GM19395 (cell line): ENCODE measurements around the gene TCF4.

ENCODE experiments used
- ATAC-seq: cut with Tn5 transposase; IDR thresholded peaks from one replicate; pipeline ENCODE4 v1.9.1; 2021; ENCODE audit warnings: mild to moderate bottlenecking, moderate library complexity; ENCODE audit not compliant: unreplicated experiment

Gene TCF4

DNA sequence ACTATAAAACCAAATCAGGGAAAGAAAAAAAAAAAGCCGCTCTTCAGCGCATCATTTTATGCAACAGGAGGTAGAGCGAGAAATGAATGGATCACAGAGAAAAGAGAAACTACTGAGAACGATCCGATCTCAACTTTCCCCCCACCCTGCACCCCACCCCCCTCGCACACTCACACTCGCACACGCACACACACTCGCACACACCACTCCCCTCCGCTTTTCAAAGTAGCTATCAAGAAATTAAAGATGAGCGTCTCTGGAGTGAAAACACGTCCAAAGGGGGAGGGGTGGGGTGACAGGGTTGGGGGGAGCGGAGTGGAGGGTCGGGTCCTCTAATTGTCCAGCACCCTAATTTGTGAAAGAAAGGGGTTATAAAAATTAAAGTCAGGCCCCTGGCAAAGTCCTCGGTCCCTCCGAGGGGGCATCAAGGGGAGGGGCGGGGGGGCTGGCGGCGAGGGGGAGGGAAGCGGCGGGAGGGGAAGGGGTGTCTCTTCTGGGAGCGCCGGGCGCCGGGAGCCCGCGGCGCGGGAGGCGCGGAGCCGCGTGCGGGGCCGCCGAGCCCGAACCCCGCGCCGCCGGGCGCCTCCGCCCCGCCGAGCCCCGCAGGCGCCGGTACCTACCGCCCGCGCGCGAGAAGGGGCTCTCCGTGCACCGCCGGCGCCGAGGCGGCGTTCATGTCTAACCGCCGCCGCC lies 428 bp downstream of the TCF4 start:
- no peak for ATAC-seq

DNA sequence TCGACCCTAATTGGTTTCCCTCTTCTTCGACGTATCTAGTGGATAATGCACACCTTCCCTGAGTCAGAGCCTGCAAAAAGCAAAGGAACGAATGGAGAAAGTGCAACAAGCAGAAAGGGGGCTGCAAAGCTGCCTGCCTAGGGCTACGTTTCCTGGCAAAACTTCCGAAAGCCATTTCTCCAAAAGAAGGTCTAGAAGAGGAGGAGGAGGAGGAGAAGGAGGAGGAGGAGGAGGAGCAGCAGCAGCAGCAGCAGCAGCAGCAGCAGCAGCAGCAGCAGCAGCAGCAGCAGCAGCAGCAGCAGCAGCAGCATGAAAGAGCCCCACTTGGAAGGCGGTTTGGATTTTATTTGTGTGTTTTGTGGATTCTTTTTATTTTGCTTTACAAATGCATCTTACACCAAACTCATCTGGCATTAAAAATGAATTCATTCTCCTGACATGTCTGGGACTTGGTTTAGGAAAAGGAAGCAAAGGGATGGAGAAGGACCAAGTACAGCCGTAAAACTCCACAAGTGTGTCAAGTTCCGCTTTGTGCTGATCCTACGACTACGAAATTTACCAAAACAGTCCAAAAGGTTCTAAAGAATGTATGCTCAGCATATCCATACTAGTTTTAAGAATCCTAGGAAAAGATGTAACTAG lies 2.0 kb downstream of the TCF4 start:
- no peak for ATAC-seq

DNA sequence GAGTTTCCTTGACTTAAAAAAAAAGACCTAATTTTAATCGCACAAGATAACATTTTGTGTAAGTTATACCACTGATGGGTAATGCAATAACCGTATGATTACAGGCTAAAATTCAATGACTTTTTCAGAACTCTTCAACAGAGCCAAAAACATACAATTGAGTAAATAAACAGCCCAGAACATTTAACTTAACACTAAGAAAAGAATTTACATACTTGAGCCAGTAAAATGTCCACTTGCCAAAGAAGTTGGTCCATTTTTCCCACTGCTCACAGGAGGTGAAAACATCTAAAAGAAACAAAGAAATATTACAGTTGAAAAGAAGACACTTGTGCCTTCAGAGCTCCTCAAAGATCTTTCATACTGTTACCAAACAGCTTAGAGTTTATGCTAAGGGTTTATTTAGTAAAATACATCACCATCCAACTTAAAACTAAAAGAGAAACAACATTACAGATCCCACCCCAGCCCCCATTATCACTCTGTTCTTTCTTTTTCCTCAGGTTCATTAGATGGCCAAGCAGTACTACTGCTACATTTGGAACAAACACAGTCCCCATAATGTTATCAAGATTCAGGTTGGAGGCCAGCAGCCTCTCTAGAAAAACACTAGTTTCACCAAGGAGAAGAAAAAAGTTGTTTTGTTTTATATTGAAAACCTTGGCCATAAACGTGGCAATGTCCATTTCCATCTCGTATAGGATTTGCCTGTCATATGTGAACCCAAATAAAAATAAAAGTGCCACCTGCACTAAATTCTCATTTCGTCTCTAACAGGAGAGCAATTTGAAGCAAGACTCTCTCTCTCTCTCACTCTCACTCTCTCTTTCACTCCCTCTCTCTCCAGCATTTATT lies 2.7 kb downstream of the TCF4 start:
- no peak for ATAC-seq

DNA sequence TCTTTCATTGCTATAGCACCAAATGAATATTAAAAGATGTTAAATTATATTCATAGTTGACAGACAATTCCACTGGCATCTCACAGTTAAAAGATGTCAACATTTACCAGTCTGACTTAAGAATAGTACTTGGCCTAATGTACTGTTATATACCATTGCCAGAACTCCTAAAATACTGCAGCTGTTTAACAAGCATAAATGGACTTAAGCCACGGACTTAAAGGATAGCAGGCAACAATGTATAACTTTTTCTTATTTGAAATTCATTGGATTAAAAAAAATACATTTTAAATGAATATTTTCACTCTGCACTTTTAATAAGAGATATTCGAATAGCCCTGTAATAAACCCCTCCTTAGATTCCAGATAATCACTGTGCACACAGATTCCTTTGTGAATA lies 3.8 kb downstream of the TCF4 start:
- no peak for ATAC-seq

DNA sequence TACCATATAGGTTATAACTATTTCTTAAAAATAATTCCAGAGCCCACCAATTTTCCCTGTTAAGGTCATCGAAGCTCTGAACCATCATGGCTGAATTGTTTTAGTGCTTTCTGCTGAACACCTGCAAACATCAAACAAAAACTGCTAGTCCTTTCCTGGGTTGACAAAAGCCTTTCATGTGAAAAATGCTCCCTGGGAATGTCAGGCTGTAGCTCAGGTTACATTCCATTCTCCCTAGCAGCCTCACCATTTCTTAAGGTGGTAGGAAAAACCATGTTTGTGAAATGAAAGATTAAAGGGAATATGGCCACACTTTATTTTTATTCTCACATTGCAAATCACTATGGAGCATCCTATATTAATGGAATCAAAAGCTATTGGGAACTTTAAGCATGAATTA lies 5.7 kb downstream of the TCF4 start:
- ATAC-seq: no peak

DNA sequence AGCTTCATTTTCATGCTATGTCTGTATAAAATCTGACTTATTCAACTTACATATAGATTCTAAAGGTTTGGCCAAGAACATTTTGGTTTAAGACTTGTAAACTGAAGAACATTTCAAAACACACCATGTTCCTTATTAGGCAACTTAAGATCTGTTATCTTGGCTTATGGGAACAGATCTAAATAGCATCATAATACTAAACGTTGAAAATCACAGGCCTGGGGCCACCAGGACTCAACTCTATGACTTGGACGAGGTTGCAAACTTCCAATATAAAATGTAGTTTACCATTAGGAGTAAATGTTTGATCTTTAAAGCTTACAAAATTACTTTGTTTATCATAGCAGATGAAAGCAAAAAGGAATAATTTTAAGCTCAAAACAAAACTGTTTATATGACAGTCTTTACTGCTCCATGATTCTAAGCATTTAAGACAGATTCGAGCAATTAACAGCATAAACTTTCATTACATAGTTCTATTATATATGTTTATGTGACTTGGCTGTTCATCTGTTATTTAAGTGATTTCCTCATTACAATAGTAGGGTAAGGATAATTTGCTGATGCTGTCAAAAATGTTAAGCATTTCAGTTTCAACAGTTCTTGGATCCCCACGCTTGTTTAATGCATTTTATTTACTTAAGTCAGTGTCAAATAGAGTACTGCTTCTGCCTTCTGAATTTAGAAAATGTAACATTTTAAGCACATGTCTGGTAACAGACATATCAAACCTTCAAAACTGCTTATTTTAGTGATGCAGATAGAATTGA lies 8.3 kb downstream of the TCF4 start:
- ATAC-seq: no peak

DNA sequence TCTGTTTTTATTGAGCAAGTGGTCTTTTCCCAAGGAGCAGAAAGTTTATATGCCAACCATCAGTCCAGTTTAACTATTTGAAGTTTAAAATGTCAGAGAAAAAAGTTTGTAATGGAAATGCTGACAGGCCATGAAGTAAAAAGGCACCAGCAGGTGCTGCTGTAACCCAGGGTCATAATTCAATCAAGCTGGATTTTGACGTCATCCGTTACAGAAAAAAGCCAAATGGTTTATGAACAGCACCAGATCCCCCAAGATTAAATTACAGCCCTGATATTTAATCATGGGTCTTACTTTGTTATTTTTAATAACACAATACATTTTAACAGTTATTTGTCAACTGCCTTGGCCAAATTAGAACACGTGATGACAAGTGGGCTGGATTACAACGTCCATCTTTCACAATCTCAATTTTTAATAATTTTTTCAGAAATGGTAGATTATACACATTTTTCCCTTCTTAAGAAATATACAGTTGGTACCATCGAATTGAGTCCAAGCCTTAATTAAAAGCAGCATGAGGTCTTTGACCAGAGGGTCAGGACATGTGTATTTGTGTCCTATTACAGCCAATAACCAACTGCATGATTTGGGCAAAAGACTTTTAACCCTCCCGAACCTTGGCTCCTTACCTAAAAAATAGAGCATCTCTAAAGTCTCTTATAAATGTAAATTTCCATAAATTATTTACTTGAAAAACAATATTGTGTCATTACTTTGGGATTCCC lies 10.0 kb downstream of the TCF4 start:
- ATAC-seq: no peak

DNA sequence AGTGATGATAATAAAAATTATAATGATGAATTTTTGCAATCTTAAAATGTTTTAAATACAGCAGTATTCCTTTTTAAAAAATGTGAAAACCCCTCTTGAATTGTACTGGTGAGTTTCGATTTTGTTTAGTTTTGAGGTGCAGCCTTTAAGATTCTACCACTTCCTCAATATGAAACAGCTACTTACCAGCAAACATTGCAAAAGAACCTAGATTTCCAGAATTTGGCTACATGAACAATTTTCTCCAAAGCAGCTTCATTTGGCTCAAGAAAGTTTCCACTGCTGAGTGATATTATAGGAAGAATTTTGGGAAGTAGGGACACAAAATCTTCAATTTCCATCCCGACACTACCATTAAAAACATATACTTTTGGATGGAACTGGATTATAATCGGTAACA lies 12.0 kb downstream of the TCF4 start:
- ATAC-seq: no peak

DNA sequence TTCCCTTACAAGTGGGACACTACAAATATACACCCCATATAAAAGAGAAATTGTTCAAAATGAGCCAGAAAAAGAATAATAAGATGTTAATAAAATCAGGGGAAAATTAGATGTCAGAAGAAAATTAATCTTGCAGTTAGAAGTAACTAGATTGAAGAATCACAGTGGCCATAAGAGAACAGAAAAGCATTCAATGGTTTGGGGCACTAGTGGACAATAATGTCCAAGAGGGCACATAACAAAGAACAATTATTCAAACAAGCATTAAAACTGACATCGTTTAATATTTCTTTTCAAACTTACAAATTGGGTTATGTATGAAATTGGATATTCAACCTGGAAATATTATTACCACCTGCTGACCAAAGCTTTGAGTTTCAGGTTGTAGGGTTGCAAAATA lies 12.9 kb downstream of the TCF4 start:
- ATAC-seq: no peak

DNA sequence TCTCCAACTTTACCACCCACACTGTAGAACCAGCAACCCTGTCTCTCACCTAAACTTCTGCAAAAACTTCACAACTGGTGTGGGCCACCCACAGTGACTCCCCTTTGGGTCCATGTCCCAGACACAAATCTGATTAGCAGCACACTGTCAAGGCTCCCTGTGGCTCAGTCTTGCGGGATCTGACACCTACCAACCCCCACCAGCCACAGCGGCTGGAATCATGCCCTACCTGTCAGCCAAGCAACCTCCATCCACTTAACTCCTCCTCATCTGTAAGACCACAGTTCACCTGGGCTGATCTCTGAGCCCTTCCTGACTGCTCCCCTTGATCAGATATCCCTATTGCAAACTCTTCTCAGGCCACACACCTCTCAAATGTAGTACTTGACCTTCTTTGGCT lies 14.6 kb downstream of the TCF4 start:
- ATAC-seq: no peak

DNA sequence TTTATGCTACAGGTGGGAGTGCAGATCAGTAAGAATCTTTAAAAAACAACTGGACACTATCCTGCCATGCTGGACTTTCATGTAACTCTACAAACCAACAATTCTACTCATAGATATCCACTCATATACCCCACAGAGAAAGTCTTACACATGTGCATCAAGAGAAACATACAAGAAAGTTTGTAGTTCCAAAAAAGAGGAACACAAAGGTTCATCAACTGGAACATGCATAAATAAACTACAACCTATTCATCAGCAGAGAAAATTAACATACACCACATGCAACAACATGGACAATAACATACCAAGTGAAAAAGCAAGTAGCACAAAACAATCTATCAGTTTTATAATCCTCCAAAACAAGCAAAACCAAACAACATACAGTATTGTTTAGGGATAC lies 17.0 kb downstream of the TCF4 start:
- no peak for ATAC-seq

DNA sequence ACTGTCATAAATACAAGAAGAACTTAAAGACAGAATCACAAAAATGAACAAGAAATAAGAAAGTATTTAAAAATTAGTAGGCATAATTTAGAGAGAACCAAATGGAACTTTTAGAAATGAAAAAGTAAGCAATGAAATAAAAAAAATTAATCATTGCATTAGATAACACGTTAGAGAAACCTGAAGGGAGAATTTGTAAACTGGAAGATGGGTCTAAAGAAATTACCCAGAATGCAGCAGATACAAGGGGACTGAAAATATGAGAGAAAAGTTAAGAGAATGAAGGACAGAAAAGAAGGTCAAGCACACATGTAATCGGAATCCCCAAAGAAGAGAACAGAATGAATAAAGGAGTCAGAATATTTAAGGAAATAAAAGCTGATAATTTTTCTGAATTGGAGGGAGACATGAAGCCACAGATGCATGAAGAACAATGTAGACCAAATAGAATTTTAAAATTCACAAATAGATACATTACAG lies 21.5 kb downstream of the TCF4 start:
- ATAC-seq: no peak

DNA sequence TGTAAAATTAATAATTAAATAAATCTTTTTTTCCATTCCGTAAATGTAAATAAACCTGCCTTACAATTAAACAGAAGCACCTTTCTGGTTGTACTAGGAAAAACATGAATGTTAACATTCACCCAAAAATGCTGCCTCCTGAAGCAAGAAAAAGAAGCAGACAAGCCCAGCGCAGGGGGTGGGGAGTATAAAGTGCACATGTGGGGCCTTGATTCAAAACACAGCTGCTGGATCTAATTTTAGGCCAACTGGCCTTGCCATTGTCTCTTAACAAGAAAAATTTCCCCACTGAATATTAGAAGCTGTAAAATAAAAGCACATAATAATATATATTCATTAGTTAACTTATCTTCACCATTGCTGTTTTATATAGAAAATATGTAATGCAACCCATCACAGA lies 28.3 kb downstream of the TCF4 start:
- ATAC-seq: no peak

DNA sequence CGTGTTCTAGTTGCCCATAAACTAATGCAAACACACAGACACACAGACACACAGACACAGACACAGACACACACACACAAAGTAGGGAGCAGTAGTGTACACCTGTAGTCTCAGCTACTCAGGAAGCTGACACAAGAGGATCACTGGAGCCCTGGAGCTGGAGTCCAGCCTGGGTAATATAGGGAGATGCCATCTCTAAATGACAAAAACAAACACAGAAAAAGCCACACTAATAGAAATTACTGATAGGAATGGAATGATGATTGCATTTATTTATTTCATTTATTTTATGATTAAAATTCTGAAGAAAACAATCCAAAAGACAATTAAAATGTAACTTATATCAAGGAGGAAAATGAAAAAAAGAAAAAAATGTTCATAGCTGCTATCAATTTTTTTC lies 30.8 kb downstream of the TCF4 start:
- no peak for ATAC-seq

DNA sequence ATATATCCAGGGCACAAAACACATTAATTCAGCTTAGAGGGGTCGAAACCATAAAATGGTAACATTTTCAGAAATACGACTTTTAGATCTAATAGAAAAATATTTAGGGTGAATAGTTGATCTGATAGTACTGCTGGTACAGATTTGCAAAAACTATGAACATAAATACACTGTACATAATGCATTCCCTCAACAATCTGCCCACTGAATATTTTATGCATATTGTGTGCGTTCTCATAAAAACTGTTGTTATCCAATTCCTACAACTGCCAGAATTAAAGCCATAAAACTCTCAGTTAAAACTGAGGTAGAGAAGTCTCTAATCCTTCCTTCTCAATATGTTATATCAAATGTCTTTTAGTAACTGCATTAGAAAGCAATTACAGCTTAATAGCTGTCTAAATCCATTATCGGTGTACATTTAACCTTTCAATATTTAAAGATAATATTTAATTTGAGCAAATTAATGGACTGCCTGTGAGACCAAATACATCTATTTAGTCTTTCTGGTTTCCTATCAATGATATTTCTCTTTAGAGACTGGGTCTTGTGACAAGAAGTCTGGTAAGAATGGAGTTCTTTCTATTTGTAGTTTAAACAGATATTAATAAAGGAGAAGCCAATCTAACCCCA lies 32.5 kb downstream of the TCF4 start:
- ATAC-seq: no peak

DNA sequence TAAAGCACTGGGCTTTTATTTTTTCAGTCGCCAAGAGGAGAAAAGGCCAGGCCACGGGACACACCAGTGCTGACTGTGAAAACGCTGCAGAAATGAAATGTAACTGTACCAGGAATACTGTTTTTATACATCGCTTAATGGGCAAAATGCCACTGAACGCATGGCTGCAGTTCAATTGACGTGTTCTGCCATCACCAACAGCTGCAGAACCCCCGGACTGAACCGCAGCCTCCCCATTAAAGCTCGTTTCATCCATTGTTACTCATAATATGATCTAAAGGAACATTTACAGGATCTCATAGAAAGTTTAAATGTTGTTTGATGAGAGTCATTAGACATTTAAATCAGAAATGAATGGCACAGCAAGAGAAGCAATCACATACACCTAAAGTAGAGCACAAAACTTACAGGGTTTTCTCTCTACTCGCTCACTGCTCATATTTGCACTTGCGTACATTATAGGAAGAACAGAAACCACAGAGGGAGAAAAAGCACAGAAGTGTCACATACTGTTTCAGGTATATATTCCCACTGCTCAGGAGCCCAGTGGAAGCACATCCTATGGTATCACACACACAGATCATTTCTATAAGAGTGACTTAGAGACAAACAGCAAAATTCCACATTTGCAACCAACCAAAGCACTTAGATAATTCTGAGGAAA lies 35.3 kb downstream of the TCF4 start:
- no peak for ATAC-seq

DNA sequence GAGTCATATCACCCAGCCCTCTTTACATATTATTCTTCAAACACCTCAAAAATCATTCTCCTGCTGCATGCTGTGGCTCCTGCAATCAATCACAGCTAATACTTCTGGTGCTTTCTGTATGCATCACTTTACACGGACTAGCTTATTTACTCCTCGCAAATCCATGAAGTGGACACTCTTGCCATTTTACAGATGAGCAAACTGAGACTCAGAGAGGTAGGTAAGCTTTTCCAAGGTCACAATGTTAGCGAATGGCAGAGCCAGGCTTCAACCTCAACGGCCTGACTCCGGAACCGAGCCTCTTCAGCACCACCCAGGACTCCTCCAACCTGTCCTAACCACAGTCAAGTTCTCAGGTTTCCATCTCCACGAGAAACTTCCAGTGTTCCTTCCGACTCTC lies 36.8 kb downstream of the TCF4 start:
- no peak for ATAC-seq

DNA sequence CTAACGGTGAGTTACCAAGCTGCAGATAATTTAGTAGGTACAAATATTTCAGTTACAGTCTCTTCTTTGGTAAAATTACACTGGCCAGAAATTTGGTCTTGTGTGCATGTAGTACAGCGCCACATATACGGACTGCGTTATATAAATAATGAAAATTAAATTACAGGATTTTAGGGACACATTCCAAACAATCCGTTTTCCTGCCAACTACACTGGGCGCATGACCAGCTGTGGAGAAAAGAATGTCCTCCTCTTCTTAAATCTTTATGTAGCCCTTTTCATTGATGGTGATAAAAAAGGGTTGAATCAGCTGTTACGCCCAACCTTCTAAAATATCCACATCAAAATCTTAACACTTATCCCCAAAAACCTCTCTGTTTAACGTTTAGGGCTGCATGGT lies 37.5 kb downstream of the TCF4 start:
- no peak for ATAC-seq

DNA sequence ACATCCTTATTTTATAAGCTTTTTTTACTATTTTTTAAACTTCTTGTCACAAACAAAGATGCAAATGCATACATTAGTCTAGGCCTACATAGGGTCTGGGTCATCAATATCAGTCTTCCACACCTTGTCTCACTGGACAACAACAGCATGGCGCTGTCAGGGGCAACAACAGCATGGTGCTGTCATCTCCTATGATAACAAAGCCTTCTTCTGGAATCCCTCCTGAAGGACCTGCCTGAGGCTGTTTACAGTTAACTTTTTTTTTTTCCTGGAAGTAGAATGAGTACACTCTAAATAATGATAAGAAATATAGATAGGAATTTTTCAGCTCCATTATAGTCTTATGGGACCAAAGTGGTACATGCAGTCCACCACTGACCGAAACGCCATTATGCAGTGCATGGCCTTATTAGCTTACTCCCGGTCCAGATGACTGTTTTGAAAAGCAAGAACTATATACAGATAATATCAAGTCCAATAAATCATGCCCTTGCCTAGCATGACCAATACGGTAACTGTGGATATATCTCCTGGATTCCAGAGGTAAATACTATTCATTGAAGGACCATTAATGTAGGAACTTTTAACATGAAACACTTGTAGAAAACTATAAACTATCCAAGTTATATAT lies 38.4 kb downstream of the TCF4 start:
- no peak for ATAC-seq
